Panc1 (cell line): ENCODE results near the gene SEMA5B. TPM values are rescaled to one million over a fixed set of nuclear protein-coding genes. Genes with fewer than 3 reads are reported as not detected.

Experiments
- ATAC-seq: fragments of 200-7000 bp; cut with Tn5 transposase; 2 replicates; pipeline ENCODE4 v1.9.1; 2020; ENCODE audit warnings: mild to moderate bottlenecking, moderate library complexity
- BruUV-seq: library from RNA; stranded (reverse); fragments of 400-500 nt; replicated peaks from 2 replicates; lab custom pipeline; 2021; lab: Mats Ljungman, UMichigan
- CTCF ChIA-PET: fragments of 300-600 bp; sonication (Branson Sonifier 250); formaldehyde crosslinking; loops from one replicate; lab custom pipeline; 2022; ENCODE audit warnings: antibody characterized with exemption; lab: Charles Lee
- POLR2A ChIA-PET: fragments of 300-600 bp; sonication (Branson Sonifier 250); formaldehyde crosslinking; loops from one replicate; lab custom pipeline; 2022; ENCODE audit warnings: antibody characterized with exemption; lab: Charles Lee
- DNase-seq: peaks from one replicate; pipeline ENCODE4 v3.0.0-alpha.2; 2010; ENCODE audit warnings: low read depth, low spot score
- H3K27ac ChIP-seq: 2 replicates; pipeline ENCODE4 v1.5.1; 2011; ENCODE audit warnings: mild to moderate bottlenecking, low read length, inconsistent platforms
- H3K27me3 ChIP-seq: fragments of 200-500 bp; sonication (Bioruptor generic); 2 replicates; pipeline ENCODE4 v1.6.0; 2014; ENCODE audit warnings: low read length, inconsistent platforms; ENCODE audit not compliant: control insufficient read depth, insufficient read depth
- H3K36me3 ChIP-seq: fragments of 200-500 bp; sonication (Bioruptor generic); 2 replicates; pipeline ENCODE4 v1.5.1; 2014; ENCODE audit warnings: inconsistent platforms, mild to moderate bottlenecking, low read length, moderate library complexity; ENCODE audit not compliant: control insufficient read depth, insufficient read depth
- H3K4me1 ChIP-seq: 2 replicates; pipeline ENCODE4 v1.5.1; 2011; ENCODE audit warnings: inconsistent platforms, mild to moderate bottlenecking, low read length, moderate library complexity; ENCODE audit not compliant: control insufficient read depth, insufficient read depth
- H3K4me3 ChIP-seq, 2 experiments: 2 replicates each; pipeline ENCODE4 v1.5.1; 2011 to 2012; ENCODE audit warnings: low read depth in 2 of 2, low read length in 2 of 2, mild to moderate bottlenecking in 2 of 2, inconsistent platforms in 1 of 2, moderate library complexity in 1 of 2
- H3K9me3 ChIP-seq: fragments of 200-500 bp; sonication (Bioruptor generic); 2 replicates; pipeline ENCODE4 v1.5.1; 2014; ENCODE audit warnings: low read depth, mild to moderate bottlenecking, inconsistent platforms, low read length, moderate library complexity; ENCODE audit not compliant: control insufficient read depth, insufficient read depth
- POLR2AphosphoS5 ChIP-seq: IDR thresholded peaks from 2 replicates; pipeline ENCODE4 v1.6.1; 2012; ENCODE audit warnings: mild to moderate bottlenecking, low read depth, low read length, moderate library complexity
- REST ChIP-seq, 2 experiments: IDR thresholded peaks; 2 replicates each; pipeline ENCODE4 v1.6.1; 2011 to 2012; ENCODE audit warnings: low read depth in 2 of 2, control low read depth in 1 of 2, low read length in 1 of 2, mild to moderate bottlenecking in 1 of 2, moderate library complexity in 1 of 2; ENCODE audit not compliant: insufficient read depth in 1 of 2
- SIN3A ChIP-seq: IDR thresholded peaks from 2 replicates; pipeline ENCODE4 v1.6.1; 2012; ENCODE audit warnings: low read depth, mild to moderate bottlenecking, low read length, moderate library complexity, borderline replicate concordance; ENCODE audit not compliant: insufficient read depth
- TCF7L2 ChIP-seq: IDR thresholded peaks from 2 replicates; pipeline ENCODE4 v1.6.1; 2011; ENCODE audit warnings: mild to moderate bottlenecking, low read depth, low read length, inconsistent platforms
- in situ Hi-C: cut with HindIII; loops from 2 replicates; pipeline ENCODE4 v1.10.0; 2016; ENCODE audit warnings: low sequenced_read_pairs, low pct_unique_long_range_greater_than_20kb
- intact Hi-C: fragments of 100-400 bp; cut with micrococcal nuclease; formaldehyde crosslinking; loops from one replicate; pipeline ENCODE4 v1.10.0; 2022; ENCODE audit not compliant: unreplicated experiment
- total RNA-seq: library from RNA; stranded (reverse); gene quantifications from one replicate; pipeline ENCODE4 v1.2.1, GENCODE V29; 2021; ENCODE audit not compliant: unreplicated experiment
- TF ChIP-seq, protein P1 (sequence below): fragments of 450-650 bp; IDR thresholded peaks from 2 replicates; pipeline ENCODE4 v1.5.1; 2017; ENCODE audit warnings: mild to moderate bottlenecking

The SEMA5B gene
- total RNA-seq, 1 experiment from 2014 or later = 1.2 TPM

DNA sequence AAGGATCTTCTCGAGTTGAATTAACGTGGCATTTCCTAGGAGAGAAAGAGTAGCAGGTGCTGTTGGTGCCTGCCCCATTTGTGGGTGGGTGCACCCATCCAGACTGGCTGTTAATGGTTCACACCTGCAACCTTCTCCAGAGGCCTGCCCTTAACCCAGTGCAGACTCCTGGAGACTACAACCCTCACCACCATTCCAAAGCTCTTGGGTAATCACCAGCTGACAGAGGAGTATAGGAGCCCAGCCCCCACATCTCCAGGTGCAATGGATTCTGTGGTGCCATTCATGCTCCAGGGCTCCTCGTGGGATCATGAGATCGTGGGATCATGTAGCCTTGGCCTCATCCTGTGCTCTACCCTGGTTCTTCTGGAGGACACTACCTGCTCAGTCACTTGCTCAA lies 60.2 kb downstream of the SEMA5B start:
- ATAC-seq = no peak
- H3K4me3 ChIP-seq = no peak overlapping the region
- no peaks in the 10 kb centered on the region for H3K4me1 ChIP-seq
- POLR2A ChIA-PET = no interaction called here
- BruUV-seq = no TSS peak
- H3K36me3 ChIP-seq = no peaks in the 10 kb centered on the region
- no peak for DNase-seq
- H3K9me3 ChIP-seq = no peaks in the 10 kb centered on the region
- in situ Hi-C loops = no loop called here
- H3K27ac ChIP-seq = no peak overlapping the region
- H3K27me3 ChIP-seq = peaks cover 9% of the 10 kb centered on the region
- CTCF ChIA-PET = no interaction called here
- TF ChIP-seq POLR2AphosphoS5 = no peak
- TF ChIP-seq, protein P1, sequence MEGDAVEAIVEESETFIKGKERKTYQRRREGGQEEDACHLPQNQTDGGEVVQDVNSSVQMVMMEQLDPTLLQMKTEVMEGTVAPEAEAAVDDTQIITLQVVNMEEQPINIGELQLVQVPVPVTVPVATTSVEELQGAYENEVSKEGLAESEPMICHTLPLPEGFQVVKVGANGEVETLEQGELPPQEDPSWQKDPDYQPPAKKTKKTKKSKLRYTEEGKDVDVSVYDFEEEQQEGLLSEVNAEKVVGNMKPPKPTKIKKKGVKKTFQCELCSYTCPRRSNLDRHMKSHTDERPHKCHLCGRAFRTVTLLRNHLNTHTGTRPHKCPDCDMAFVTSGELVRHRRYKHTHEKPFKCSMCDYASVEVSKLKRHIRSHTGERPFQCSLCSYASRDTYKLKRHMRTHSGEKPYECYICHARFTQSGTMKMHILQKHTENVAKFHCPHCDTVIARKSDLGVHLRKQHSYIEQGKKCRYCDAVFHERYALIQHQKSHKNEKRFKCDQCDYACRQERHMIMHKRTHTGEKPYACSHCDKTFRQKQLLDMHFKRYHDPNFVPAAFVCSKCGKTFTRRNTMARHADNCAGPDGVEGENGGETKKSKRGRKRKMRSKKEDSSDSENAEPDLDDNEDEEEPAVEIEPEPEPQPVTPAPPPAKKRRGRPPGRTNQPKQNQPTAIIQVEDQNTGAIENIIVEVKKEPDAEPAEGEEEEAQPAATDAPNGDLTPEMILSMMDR = no peak
- no peak for TF ChIP-seq SIN3A
- TF ChIP-seq TCF7L2 = no peak
- TF ChIP-seq REST (IDR thresholded peaks at IDR 0.05; ENCODE audit: insufficient read depth in 1 of 2, low read depth in 2 of 2, low read length in 1 of 2) = no peak
- intact Hi-C loops = no loop called here

- H3K27ac ChIP-seq = no peak overlapping the region
- H3K36me3 ChIP-seq = no peaks in the 10 kb centered on the region
- DNase-seq = no peak
- POLR2A ChIA-PET = no interaction called here
- peaks cover 4% of the 10 kb centered on the region for H3K27me3 ChIP-seq
- no peaks in the 10 kb centered on the region for H3K4me1 ChIP-seq
- intact Hi-C loops = no loop called here
- no peak for TF ChIP-seq TCF7L2
- no peak for TF ChIP-seq REST (IDR thresholded peaks at IDR 0.05; ENCODE audit: insufficient read depth in 1 of 2, low read depth in 2 of 2, low read length in 1 of 2)
- TF ChIP-seq POLR2AphosphoS5 = no peak
- TF ChIP-seq SIN3A = no peak
- TF ChIP-seq, protein P1 = no peak
- in situ Hi-C loops = no loop called here
- CTCF ChIA-PET = interaction anchor here (0.6 kb wide), 1 partner anchor 61 kb away, joined by 5 read pairs; the partner anchor contains the start of gene SEMA5B
- BruUV-seq = no TSS peak
- H3K4me3 ChIP-seq = no peak overlapping the region
- no peaks in the 10 kb centered on the region for H3K9me3 ChIP-seq
- no peak for ATAC-seq
Observed at GRCh38 chr3:122966045-122966444, 61.5 kb downstream of the SEMA5B start.
